NCI-H524 treated with DMSO at 0.1 percent for 48 hours (cell line): Measurements from ENCODE around the gene KCNT1.

Source experiments
- DNase-seq: peaks from one replicate; lab custom pipeline; 2025; lab: John Stamatoyannopoulos, UW

KCNT1 gene

GRCh38 chr9:135785013-135785575 lies 83.1 kb downstream of the KCNT1 start:
- DNase-seq: no peak

GRCh38 chr9:135786146-135786690 lies 84.2 kb downstream of the KCNT1 start:
- no peak for DNase-seq

DNA sequence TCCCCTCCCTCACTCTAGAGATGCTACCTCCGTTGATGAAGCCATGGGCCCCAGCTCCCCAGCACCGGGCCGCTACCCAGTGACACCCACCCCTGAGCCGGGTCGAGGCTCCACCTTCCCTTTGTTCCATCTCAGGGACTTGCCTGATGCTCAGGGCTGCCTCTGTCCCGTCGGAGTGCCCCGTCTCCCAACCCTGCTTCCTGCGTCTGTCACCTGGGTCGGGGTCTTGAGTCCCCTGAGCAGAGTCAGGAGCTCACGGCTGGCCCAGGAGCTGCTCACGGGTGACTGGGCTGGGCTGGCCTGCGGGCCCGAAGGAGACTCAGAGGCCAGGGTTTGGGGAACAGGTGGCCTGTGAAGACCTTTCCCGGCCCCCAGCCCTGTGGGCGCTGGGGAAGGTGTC lies 85.3 kb downstream of the KCNT1 start:
- DNase-seq: no peak

GRCh38 chr9:135787776-135788575 lies 86.0 kb downstream of the KCNT1 start:
- DNase-seq: no peak

GRCh38 chr9:135788576-135789300 lies 86.8 kb downstream of the KCNT1 start:
- DNase-seq: no peak

DNA sequence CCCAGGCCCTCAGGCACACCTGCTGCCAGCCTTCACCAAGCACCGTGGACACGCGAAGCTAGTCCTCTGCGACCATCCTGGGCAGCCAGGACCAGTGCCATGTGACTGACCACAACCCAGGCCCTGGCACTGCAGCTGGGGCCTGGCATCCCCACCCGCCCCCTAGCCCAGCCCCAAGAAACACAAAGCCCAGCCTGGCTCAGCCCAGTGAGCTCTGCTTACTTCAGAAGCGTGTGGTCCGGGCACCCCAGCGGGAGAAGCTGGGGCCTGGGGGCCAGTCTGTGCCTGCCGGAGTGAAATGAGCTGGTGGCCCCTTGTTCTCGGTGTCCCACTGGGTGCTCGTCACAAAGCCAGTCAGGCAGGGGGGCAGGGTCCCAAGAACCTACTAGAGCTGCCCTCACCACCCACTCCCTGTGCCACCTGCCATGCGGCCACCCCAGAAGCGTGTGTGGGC lies 87.9 kb downstream of the KCNT1 start:
- DNase-seq: no peak

DNA sequence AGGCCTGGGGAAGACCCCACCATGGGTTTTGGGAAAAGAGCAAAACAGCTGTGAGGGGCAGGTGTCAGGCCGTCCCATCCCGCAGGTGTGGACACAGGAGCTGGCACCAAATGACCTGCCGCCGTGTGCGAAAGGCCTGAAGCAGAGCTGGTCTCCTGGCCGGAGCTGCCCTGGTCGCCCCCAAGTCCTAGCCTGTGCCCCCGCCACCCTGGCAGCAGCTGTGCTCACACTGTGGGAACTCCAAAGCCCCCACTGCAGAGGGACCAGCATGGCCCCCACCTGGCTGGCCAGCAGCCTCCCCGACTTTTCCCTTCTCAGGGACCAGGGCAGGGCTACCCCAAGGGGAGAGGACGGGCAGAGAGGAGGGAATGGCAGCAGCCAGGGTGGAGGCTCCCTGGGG lies 88.4 kb downstream of the KCNT1 start:
- DNase-seq: no peak

GRCh38 chr9:135790850-135791249 lies 88.9 kb downstream of the KCNT1 start:
- no peak for DNase-seq

DNA sequence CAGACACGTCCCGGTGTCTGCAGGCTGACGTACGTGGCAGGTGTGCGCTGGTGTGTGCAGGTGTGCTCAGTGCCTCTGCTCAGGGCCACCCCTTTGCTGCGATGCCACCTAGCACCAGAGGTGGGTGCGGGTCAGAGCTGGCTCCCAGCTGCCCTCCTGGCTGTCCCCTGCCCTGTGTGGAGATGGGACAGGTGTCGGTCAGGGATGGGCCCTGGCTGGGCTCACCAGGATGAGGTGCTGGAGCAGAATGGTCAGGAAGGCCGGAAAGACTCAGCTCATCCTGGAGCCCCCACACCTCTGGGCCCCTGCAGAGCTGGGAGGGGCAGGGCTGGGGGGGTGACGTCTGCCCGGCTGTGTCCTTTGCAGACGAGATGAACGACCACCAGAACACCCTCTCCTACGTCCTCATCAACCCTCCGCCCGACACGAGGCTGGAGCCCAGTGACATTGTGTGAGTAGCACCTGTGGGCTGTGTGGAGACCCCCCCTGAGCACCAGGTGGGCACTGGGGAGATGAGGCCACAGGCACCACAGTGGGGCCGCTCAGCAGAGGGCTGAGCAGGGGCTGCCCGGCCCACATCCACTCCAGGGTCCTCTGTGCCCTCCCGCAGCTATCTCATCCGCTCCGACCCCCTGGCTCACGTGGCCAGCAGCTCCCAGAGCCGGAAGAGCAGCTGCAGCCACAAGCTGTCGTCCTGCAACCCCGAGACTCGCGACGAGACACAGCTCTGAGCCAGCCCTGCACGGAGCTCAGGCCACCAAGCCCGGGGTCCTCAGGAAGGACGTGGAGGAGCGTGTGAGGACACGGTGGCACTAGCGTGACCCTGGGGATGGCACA lies 89.7 kb downstream of the KCNT1 start:
- peak; percentile 11 for DNase-seq

DNA sequence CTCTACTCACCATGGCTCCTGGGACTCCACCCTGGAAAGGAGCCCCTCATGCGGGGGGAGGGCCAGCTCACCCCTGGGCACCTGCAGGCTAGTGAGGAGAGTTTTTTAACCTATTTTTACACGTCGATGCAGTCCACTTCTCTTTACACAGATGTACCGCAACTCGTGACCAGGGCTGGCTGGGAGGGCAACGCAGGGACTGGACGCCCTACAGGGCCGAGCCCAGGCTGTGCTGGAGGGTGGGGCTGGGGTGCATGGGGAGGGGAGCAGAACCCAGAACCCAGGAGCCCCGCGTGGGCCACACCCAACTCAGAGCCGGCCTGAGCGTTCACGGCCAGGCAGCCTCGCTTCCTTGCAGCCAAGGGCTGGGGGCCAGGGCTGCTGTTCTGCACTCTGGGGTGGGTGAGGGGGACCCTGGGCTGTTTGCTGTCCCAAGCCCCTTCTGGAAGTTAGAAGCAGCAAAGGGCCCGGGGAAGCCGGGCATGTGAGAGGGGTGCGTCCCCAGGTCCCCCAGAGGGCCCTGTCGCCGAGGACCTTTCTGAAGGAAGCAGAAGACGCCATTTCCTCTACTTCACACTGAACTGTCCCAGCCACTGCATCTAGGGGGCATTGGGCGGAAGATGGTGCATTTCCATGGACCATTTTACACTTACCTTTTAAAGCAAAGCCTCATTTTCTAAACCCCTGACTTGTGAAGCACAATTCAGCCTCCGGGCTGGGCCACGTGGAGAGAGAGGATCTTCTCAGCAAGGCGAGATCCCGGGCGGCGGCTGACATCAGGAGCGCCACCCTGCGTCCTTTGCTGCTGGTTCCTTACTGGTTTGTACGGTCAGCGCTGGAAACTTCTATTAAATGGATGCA lies 90.5 kb downstream of the KCNT1 start:
- DNase-seq: no peak

DNA sequence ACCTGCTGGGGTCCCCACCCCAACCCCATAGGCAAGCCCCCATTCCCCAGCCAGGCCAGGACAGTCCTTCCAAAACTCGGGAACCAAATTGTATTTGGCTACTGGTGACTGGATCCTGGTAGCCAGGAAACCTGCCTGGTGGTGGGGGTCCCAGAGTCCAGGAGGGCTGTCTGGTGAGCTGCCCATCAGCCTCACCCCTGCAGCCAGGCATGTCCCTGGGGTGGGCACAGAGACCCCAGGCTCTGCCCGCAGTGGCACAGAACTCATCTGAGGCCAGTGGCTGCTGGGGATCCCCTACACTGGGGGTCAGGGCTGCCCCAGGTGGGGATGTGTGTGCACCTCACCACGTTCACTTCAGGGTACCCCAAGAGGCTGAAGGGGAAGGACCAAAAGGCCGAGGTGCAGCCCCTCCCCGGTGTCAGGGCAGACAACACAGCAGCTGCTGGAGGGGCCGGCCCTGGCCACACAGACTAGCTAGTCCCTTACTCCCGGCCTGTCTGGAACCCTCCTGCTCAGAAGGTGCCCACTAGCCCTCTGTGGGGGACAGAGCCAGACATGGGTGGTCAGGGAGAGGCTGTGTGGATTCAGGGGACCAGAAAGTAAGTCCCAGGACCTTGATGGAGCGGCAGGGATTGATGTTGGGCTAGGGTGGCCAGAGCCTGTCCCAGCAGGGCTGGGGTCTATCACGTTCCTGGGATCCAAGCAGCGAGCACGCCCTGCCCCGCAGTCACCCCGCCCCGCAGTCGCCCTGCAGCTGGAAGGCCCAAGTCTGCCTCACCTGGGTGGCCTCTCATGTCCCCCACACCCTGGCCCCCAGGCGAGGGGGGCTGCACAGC lies 91.5 kb downstream of the KCNT1 start:
- no peak for DNase-seq

DNA sequence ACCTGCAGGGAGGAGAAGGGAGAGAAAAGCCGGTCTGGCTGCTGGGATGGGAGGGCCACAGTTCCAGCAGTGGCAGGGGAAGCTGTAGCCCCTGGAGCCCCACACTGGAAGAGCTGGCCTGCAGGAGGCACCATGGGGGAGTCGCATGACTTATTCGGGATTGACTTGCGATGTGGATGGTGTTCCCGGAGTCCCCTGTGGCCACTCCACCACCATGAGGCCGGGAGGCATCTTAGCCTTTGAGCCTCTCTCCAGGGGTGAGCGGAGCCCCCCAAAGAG lies 92.0 kb downstream of the KCNT1 start:
- DNase-seq: no peak

DNA sequence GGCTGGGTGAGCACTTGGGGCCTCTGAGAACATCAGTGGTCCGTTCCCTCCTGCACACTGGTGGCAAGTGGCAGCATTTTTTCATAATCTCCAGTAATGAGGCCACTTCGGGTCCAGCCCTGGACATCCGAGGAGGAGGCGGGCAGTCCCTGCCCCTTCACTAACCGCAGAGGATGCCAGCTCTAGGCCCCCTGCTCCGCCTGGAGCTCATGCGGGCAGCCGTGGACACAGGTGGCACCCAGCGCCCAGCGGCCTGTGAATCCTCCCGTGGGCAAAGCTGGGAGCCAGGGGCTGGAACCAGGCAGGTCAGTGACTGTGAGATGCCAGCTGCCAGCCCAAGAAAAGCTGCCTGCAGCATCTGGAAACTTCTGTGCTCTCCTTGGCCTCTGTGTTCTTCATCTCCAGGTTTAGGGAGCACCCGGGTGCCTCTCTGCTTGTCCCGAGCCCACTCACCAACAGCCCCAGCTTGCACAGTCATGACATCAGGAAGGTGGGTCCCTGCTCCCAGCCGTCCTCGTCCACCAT lies 92.4 kb downstream of the KCNT1 start:
- DNase-seq: no peak

DNA sequence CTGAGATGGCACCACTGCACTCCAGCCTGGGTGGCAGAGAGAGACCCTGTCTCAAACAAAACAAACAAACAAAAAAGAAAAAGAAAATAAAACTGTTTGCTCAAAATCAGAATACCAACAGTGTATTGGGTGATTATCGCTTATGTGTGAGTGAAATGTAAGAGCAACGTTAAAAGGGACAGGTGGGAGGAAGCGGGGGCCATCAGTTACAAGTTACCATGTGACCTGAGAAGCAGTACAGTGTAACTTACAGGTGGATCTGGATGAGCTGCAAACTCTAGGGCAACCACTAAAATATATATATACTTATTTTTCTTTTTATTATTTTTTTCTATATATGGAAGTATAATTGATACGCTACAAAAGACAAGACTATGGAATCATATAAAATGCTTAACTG lies 93.4 kb downstream of the KCNT1 start:
- DNase-seq: no peak

DNA sequence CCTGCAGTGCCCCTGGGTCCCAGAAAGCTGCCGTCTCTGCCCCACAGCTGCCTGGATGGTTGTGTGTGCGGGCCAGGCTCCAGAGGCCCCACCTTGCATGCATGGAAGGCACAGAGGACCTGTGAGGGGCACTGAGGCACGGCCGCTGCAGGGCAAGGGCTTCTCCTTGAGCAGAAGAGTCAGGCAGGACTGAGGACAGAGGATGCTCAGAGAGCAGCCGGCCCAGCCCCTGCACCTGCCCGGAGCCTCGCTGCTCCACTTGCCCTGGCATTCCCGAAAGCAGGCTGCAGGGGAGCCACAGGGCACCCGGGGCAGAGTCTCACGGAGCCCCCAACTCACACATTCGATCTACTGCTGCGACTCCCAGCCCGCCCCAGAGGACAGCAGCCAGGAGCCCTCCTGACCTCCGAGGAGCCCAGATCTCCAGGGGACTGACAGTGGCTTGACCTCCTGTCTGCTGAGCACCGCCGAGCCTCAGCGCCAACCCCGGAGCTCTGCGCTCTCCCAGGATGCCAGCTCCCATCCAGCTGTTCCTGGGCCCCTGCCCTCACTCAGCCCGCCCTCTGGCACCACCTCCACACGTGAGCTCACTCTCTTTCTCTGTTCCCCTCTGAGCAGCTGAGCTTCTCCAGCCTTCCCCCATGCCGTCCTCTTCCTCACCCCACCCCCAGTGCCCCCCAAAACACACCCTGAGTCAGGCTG lies 95.0 kb downstream of the KCNT1 start:
- no peak for DNase-seq

DNA sequence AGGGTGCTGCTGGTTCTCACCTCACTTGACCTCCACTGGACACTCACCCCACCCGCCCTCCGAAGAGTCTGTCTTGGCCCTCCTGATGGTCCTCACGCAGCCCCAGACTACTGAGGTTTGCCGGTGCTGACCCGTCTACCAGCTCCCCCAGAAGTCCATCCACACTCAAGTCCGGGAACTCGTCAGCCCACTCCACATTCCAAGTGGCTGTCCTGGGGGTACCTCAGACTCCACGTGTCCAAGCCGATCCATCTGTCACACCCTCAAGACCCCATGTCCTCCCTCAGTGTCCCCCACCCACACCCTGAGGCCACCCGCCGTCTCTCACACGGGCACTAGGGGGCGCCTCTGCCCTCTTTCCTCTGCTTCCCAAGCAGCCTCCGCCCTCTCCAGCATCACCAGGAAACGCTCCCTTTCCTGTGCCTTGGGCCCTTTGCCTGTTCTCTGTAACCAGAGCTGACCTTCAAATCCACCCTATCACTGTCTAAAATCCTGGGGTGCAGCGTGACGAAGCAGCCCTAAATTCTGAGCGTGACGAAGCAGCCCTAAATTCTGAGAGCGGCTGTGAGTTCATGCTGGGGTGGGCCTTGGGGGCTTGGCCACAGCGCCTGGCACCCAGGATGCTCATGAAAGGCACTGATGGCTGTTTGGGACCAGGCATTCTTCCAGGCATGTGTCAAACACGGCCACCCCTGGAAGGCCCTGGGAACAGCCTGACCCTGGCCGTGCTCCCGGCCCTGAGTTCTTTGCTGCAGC lies 95.7 kb downstream of the KCNT1 start:
- peak; percentile 7 for DNase-seq

- no peak for DNase-seq
Observed at GRCh38 chr9:135798263-135798585, 96.2 kb downstream of the KCNT1 start.

GRCh38 chr9:135799261-135799660 lies 97.3 kb downstream of the KCNT1 start:
- no peak for DNase-seq

DNA sequence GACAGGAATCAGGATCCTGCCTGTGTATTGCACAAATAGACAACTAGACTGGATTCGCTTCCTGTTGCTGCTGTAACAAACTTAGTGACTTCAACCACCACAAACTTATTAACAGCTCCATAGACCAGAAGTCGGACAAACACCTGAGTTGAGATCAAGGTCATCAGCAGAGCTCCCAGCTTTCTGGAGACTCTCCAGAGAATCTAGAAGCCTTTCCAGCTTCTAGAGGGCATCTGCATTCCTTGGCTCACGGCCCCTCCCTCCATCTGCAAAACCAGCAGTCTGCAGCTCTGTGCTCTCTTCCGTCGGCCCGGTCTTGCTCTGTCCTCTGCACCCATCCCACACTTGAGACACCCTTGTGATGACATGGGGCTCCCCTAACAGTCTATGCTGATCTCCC lies 99.1 kb downstream of the KCNT1 start:
- DNase-seq: no peak
